HG02763 (cell line): Measurements from ENCODE around the gene SYTL2.
A peak's percentile ranks its signal among the peaks of the same experiment; 100 is the strongest.
"Not testable (repeated sequence)": the region's sequence is repeated elsewhere in the genome, so short reads cannot be mapped to it uniquely, and the experiment has no call there.

Source experiments
- ATAC-seq: cut with Tn5 transposase; IDR thresholded peaks from one replicate; pipeline ENCODE4 v1.9.1; 2021; ENCODE audit warnings: mild to moderate bottlenecking, moderate library complexity; ENCODE audit not compliant: unreplicated experiment

SYTL2 gene

DNA sequence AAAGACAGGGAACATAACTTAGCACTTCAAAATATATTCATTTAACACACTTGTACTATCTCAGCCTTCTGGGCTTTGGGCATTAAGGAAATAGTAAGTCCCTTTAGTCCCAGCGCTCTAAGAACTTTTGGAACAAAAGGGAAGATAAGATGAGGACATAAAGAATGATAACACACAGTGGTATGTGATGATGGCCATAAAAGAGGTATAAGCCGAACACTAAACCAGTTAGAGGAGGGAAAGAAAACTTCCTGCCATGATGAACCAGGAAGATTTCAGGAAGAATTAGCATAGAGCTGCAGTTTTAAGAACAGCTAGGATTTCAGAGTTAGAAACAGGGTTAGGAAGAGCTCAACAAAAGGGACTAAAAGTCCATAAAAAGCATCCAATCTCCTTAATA is 11.8 kb downstream of the SYTL2 start:
- no peak for ATAC-seq

DNA sequence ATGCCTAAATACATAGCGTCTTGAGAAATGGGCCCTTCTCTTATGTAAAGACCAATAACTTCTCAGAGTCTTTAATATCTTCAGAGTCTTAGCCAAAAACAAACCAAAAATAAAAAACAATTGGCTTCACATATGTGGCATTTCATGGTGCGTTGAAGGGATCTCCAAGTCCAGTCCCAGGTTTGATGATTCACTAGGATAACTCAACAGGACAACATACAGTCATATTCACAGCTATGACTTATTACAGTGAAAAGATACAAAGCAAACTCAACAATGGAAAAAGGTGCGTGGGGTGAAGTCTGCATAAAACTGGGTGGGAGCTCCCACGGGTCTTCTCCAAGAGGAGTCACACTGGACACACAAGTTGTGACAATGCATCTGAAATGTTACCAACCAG is 12.6 kb downstream of the SYTL2 start:
- ATAC-seq, result no peak

GRCh38 chr11:85795712-85796487 is 15.0 kb downstream of the SYTL2 start:
- no peak for ATAC-seq

DNA sequence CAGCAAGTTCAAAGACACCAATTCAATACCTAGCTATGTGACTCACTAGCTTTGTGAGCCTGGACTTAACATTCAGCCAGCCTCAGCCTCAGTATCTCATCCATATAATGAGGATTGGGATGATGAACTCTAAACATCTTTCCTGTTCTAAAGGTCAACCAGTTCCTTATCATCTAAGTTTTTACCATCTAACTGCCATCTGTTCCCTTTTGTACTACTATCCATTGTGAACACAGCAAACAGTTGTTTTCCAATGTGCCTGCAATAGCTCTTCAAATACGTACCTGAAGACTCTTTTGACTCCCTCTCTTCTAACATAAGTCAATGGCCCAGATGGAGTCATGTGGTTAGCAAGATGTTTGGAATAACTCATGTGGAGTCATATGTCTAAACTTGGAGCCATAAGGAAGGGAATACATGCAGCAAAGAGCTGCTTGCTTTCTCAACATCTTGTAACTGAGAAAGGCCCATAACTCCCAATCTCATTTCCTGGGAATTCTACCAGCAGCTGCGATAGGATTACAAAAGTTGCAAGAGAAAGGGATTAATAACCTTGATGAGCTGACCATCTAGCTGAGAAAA is 19.4 kb downstream of the SYTL2 start:
- no peak for ATAC-seq

- no peak for ATAC-seq
These were observed 22.9 kb downstream of the SYTL2 start for GRCh38 chr11:85787809-85788760.

DNA sequence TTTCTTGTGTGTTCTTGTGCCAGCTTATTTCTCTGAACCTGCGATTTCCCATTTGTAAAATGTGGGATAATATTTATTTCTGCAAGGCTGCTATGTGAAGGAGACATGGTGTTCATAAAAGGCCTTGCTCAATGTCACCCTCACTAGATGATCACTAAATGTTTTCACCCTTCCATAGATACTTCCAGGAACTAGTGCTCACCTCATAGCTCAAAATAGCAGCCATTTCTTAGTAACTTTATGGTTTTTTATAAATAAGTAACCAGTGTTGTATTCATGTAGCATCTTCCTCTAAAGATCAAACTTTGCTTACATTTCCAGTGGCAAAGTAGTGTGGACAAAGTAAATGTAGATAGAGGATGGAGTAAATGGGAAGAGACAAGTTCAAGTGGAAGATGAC is 23.8 kb downstream of the SYTL2 start:
- peak; percentile 41 for ATAC-seq

DNA sequence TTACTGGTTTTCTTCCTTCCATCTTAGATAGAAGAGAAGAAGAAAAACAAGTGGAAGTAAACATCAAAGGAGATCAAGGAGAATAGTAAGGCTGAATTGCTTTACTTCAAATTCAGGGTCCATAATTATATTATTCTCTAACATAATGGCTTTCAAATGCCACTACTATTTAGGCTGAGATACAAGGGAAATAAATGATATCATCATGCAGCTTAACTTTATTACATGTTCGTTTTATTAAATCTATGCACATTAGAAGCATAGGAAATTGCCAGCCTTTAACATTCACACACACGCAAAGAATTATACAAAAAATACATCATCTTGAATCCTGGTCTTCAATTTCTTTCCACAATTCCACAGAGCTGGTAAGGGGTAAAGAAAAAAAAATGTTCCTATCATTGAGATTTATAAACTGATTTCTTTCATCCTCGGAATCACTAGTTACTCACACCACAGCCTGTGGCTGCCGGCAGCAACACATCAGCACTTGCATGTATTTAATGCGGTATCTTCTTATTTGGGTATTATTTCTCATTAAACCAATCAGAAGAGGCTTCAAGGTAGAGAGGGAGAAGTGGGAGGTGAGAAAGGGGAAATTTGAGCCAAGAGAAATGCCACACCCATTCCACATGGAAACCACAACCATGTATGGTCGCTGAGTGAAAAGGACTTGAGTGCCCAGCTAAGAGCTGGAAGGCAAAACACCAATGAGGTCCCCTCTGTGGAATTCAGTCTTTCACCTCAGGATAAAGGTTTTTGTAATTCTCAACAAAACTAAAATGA is 26.3 kb downstream of the SYTL2 start:
- no peak for ATAC-seq

DNA sequence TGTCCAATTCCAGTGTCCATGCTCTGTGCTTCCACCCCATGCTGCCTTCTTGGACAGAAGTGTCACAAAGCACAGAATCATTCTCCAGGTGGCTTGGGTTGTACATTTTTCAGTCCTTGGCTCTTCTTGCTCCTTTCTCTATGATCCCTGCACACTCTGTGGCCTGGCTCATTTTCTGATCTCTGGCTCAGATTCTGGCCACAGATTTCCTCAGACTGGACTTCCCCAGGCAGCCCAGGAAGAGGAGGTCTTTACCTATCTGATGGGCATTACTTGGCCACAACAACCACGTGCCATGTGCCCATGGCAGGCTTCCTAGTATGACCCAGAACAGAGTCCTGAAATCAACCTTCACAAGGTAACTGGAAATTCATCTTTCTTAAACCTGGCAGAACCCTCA is 27.2 kb downstream of the SYTL2 start:
- ATAC-seq, result no peak

- ATAC-seq, result not testable (repeated sequence)
These were observed 30.0 kb downstream of the SYTL2 start for GRCh38 chr11:85780780-85781517.

DNA sequence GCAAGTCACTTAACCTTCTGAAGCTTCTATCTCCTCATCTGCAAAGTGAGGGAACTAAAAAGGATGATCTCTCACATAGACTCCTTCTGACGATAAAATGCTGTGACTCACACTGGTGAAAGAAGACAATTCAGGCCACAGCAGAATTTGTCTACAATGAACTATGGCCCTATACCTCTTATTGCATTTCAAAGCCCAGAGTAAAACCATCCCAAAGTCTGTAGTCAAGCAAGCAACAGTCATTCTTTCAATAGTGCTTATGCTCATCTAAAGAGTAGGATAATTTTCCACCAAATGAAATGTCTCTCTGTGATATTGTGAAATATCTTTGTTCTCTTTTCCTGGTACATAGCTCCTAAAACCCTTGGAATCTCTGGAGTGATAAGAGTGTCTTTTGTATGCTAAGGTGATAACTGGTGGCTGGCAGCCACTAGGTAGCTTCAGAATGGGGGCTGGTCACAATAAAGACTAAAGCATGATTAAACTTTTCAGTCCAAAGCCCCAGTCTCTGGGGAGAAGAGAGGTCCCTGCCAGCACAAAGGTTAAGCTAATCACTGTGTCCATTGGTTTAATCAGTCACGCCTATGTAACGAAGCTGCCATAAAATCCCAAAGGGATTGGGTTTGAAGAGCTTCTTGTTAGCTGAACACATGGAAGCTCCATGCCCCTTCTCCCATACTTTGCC is 30.8 kb downstream of the SYTL2 start:
- ATAC-seq, result no peak

DNA sequence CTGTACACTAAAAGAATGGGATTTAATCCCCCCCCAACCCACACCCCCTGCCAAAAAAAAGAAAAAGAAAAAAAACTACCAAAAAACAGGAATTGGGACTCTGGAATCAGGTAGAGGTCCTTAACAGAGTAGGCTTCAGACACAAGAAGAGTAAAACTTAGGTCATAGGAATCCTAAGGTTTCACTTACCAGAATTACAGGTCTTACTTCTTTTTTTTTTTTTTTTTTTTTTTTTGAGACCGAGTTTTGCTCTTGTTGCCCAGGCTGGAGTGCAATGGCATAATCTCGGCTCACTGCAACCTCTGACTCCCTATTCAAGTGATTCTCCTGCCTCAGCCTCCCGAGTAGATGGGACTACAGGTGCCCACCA is 33.4 kb downstream of the SYTL2 start:
- ATAC-seq, result not testable (repeated sequence)

- no peak for ATAC-seq
These were observed 33.9 kb downstream of the SYTL2 start for GRCh38 chr11:85776951-85777602.

GRCh38 chr11:85774256-85775101 is 36.5 kb downstream of the SYTL2 start:
- ATAC-seq, result no peak

DNA sequence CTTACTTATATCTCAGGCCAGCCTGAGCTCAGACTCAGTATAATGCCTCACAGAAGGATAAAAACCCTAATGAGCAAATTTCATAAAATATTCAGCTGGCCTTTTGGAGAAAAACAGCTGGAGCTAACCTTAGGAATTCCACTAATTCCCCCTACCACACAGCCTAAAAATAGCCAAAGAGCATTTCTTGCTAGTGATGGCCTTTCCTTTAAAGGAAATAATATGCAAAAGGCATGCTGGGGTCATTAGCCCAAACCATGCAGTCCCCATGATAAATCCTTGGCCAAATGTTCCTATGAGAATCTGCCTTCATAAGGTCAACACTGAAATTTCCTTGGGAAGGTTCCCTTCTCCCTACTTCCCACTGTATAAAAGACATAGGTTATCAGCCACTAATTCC is 38.2 kb downstream of the SYTL2 start:
- ATAC-seq, result no peak

DNA sequence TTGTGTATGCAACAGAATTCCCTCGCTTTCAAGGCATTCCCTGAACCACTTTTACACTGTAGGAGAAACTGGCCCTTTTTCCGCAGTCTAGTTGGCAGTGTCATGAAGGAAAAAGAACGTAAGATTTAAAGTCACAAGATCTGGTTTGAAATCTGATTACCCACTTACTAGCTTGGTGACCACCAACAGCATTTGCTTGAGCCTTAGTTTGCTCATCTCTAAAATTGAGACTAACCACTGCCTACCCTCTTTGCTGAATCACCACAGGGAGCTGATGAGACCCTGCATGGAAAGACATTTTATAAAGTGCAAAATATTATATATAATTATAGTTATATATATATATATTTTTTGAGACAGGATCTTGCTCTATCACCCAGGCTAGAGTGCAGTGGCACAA is 39.4 kb downstream of the SYTL2 start:
- ATAC-seq, result no peak

- no peak for ATAC-seq
These were observed 41.2 kb downstream of the SYTL2 start for GRCh38 chr11:85769771-85770170.

DNA sequence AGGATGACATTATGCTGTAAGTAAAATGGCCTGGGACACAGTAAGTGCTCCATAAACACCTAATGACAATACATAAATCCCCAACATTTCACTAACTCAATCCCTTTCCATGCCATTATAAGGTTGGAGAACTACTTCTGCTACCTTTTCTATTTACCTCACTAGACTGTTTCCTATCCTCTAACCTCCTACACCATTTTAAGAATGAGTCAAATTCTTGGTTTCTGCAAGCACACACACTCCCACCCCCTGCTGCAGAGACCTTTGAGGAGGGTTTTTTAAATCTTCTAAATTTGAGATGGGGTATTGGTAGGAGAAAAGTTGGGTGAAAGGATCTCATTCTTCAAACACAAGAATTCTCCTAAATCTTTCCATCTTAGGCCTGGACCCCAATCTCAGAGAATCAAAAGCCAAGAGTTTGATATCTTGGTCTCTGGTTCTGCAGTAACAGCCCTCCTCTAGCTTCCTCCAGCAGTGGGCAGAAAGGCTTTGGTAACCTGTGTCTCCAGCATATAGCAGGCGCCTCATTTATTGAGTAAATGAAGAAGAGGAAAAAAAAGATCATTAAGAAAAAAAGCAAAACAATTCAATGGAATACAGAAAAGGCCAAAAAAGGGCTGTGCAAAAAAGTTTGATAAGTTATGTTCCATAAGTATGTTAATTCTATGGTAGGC is 42.3 kb downstream of the SYTL2 start:
- ATAC-seq, result no peak
